Endothelial cell of umbilical vein (primary cell): ENCODE results near the gene GGT5.

Source experiments
- EZH2 ChIP-seq: IDR thresholded peaks from 2 replicates; pipeline ENCODE4 v1.6.1; 2012; ENCODE audit warnings: borderline replicate concordance, low read depth, mild to moderate bottlenecking, moderate library complexity, low read length, inconsistent platforms; ENCODE audit not compliant: severe bottlenecking
- TF ChIP-seq, protein P1 (sequence below), 2 donors: IDR thresholded peaks; 1 replicate in 1 of 2; 2 replicates in 1 of 2; pipeline ENCODE4 v1.5.1; 2011; ENCODE audit warnings: low read length in 2 of 2, mild to moderate bottlenecking in 2 of 2, moderate library complexity in 2 of 2, control low read depth in 1 of 2, inconsistent platforms in 1 of 2, low read depth in 1 of 2; ENCODE audit not compliant: insufficient read depth in 1 of 2; ENCODE audit errors: extremely low read depth in 1 of 2

DNA sequence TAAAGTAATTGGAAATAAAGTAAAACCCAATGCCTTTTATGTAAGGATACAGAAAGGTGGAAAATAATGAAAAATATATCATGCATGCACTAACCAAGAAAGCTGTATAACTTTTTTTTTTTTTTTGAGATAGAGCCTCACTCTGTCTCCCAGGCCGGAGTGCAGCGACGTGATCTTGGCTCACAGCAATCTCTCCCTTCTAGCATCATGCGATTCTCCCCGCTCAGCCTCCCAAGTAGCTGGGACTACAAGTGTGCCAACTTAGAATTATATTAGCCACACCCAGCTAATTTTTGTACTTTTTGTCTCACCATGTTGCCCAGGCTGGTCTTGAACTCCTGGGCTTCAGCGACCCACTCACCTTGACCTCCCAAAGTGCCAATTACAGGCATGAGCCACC is 4.5 kb downstream of the GGT5 start:
- TF ChIP-seq, protein P1, sequence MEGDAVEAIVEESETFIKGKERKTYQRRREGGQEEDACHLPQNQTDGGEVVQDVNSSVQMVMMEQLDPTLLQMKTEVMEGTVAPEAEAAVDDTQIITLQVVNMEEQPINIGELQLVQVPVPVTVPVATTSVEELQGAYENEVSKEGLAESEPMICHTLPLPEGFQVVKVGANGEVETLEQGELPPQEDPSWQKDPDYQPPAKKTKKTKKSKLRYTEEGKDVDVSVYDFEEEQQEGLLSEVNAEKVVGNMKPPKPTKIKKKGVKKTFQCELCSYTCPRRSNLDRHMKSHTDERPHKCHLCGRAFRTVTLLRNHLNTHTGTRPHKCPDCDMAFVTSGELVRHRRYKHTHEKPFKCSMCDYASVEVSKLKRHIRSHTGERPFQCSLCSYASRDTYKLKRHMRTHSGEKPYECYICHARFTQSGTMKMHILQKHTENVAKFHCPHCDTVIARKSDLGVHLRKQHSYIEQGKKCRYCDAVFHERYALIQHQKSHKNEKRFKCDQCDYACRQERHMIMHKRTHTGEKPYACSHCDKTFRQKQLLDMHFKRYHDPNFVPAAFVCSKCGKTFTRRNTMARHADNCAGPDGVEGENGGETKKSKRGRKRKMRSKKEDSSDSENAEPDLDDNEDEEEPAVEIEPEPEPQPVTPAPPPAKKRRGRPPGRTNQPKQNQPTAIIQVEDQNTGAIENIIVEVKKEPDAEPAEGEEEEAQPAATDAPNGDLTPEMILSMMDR (IDR thresholded peaks at IDR 0.05; ENCODE audit: extremely low read depth in 1 of 2, insufficient read depth in 1 of 2, low read depth in 1 of 2, low read length in 2 of 2): no peak
- TF ChIP-seq EZH2: no peak
